ENCODE results near the gene TAF1C. TPM values are rescaled to one million over a fixed set of nuclear protein-coding genes. Genes with fewer than 3 reads are reported as not detected.

The TAF1C gene
- polyA plus RNA-seq, 1 of the 3 experiments (the other 2 are of a cell fraction): 49.3 TPM

DNA sequence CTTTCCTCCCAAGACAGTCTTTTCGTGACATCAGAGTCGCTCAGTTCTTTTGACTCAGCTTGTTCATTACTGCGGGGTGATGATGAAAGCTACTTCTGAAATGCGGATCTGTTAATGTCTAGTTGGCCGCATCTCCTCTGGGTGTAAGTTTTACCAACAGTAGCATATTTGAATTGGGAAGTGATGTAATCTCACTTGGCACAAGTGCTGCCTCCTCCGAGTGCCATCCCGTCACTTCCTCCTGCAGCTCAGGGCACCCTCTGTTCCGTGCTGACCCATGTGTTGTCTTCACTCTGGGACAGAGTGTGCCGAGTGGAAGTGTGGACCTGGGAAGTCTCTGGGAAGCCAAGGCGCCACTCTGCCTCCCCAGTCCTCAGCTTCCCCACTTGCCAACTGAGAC lies 13.0 kb upstream of the TAF1C start:
- ChIA-PET CTCF (interaction anchor here (0.7 to 1.0 kb wide), 3 partner anchors 13 to 77 kb away, joined by 3 to 4 read pairs (median 3); no protein-coding TSS in a partner anchor), POLR2A (no interaction called here)
- H3K4me3 ChIP-seq (ENCODE audit: low read depth in 2 of 2, low read length in 1 of 2): no peak overlapping the region
- no peak overlapping the region for H3K9ac ChIP-seq
- WGBS (ENCODE audit: low lambda C conversion rate): 79% methylated on average over 8 of the region's 10 CpGs
- TF ChIP-seq REST (IDR thresholded peaks at IDR 0.05; ENCODE audit: low read depth, low read length): no peak
- no peak for TF ChIP-seq RAD21 (IDR thresholded peaks at IDR 0.05; ENCODE audit: low read length)
- TF ChIP-seq PBX3 (IDR thresholded peaks at IDR 0.05): no peak
- TF ChIP-seq SMC3 (IDR thresholded peaks at IDR 0.05; ENCODE audit: low read depth, low read length): no peak
- TF ChIP-seq GABPA (IDR thresholded peaks at IDR 0.05; ENCODE audit: low read depth): no peak
- TF ChIP-seq FOXM1 (IDR thresholded peaks at IDR 0.05; ENCODE audit: low read depth): no peak
- no peak for TF ChIP-seq RFX5 (IDR thresholded peaks at IDR 0.05; ENCODE audit: low read length)
- no peak for TF ChIP-seq FOXJ3 (CRISPR knock-in tag; IDR thresholded peaks at IDR 0.05)
- TF ChIP-seq TAF1 (IDR thresholded peaks at IDR 0.05; ENCODE audit: borderline replicate concordance, low read depth, low read length): no peak
- TF ChIP-seq, protein P1, sequence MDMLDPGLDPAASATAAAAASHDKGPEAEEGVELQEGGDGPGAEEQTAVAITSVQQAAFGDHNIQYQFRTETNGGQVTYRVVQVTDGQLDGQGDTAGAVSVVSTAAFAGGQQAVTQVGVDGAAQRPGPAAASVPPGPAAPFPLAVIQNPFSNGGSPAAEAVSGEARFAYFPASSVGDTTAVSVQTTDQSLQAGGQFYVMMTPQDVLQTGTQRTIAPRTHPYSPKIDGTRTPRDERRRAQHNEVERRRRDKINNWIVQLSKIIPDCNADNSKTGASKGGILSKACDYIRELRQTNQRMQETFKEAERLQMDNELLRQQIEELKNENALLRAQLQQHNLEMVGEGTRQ (IDR thresholded peaks at IDR 0.05; ENCODE audit: borderline replicate concordance, low read depth, low read length): no peak
- TF ChIP-seq JUND (IDR thresholded peaks at IDR 0.05): no peak
- TF ChIP-seq, protein P2, sequence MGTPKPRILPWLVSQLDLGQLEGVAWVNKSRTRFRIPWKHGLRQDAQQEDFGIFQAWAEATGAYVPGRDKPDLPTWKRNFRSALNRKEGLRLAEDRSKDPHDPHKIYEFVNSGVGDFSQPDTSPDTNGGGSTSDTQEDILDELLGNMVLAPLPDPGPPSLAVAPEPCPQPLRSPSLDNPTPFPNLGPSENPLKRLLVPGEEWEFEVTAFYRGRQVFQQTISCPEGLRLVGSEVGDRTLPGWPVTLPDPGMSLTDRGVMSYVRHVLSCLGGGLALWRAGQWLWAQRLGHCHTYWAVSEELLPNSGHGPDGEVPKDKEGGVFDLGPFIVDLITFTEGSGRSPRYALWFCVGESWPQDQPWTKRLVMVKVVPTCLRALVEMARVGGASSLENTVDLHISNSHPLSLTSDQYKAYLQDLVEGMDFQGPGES (IDR thresholded peaks at IDR 0.05; ENCODE audit: low read depth, low read length): no peak
- TF ChIP-seq MAX (IDR thresholded peaks at IDR 0.05; ENCODE audit: low read depth): no peak
- no peak for TF ChIP-seq RCOR1 (IDR thresholded peaks at IDR 0.05; ENCODE audit: low read length)
- no peaks in the 10 kb centered on the region for H4K20me1 ChIP-seq (ENCODE audit: insufficient read depth)
- no peak for DNase-seq
- H3K27ac ChIP-seq (ENCODE audit: low read depth in 2 of 2, low read length in 1 of 2): no peak overlapping the region
- no peaks in the 10 kb centered on the region for H3K9me3 ChIP-seq
- no peaks in the 10 kb centered on the region for H3F3A ChIP-seq (replicated peaks; ENCODE audit: insufficient read depth)
- no peak overlapping the region for H3K4me2 ChIP-seq
- H3K9me2 ChIP-seq: no peaks in the 10 kb centered on the region
- H3K79me2 ChIP-seq (ENCODE audit: insufficient read depth): no peaks in the 10 kb centered on the region
- no peaks in the 10 kb centered on the region for H3K27me3 ChIP-seq (ENCODE audit: insufficient read depth)
- no peak overlapping the region for H2AFZ ChIP-seq (ENCODE audit: low read depth)
- H3K4me1 ChIP-seq (ENCODE audit: control insufficient read depth in 1 of 2, insufficient read depth in 2 of 2, low read depth in 1 of 2, low read length in 1 of 2): no peaks in the 10 kb centered on the region
- H3K36me3 ChIP-seq (replicated peaks in 1 of 2; ENCODE audit: control insufficient read depth in 1 of 2, insufficient read depth in 2 of 2, low read length in 1 of 2): no peaks in the 10 kb centered on the region
